Motor neuron (in vitro differentiated cells): ENCODE results near the gene GASK1A. TPM values are rescaled to one million over a fixed set of nuclear protein-coding genes. Genes with fewer than 3 reads are reported as not detected.
A peak's percentile ranks its signal among the peaks of the same experiment; 100 is the strongest.

Source experiments
- ATAC-seq, 8 experiments: fragments of 200-7000 bp; cut with Tn5 transposase; replicated peaks in 6 of 8; 2 replicates each; pipeline ENCODE4 v1.8.0; 2021; ENCODE audit warnings: mild to moderate bottlenecking in 8 of 8, moderate library complexity in 8 of 8
- H3K27ac ChIP-seq, 2 donors: fragments of 250-450 bp; sonication (Bioruptor Pico); 2 replicates each; pipeline ENCODE4 v1.9.0; 2021; ENCODE audit warnings: antibody characterized with exemption in 2 of 2, mild to moderate bottlenecking in 2 of 2, moderate library complexity in 1 of 2
- H3K4me1 ChIP-seq, 2 donors: fragments of 250-450 bp; sonication (Bioruptor Pico); replicated peaks in 1 of 2; 2 replicates each; pipeline ENCODE4 v1.6.1; 2021; ENCODE audit warnings: antibody characterized with exemption in 2 of 2, mild to moderate bottlenecking in 2 of 2, moderate library complexity in 1 of 2
- H3K4me3 ChIP-seq, 5 donors: fragments of 250-450 bp; sonication (Bioruptor Pico); 2 replicates each; pipeline ENCODE4 v1.9.0; 2021; ENCODE audit warnings: antibody characterized with exemption in 5 of 5, mild to moderate bottlenecking in 5 of 5, moderate library complexity in 4 of 5
- WGBS, 10 experiments: fragments of 450-650 bp; shearing (Covaris generic); methylation state at CpG; one replicate each; pipeline ENCODE4 v1.0.0; 2022; 5-methylcytosine and 5-hydroxymethylcytosine counted together
- in situ Hi-C, 9 experiments: fragments of 400-800 bp; cut with MboI; loops; one replicate each; pipeline ENCODE4 v1.15.0; 2021; ENCODE audit warnings: low sequenced_read_pairs in 9 of 9, low pct_unique_long_range_greater_than_20kb in 2 of 9; ENCODE audit not compliant: unreplicated experiment in 9 of 9
- total RNA-seq, 8 experiments: library from RNA; unstranded; fragments of 300-600 nt; gene quantifications; 2 replicates each; pipeline versions ENCODE4 v1.2.3 to v1.2.4, GENCODE V29; 2022

Gene GASK1A
- total RNA-seq, 8 experiments from 2014 or later = 0.18 to 4.3 (median 0.85) TPM

GRCh38 chr3:43018246-43018645 is 39.1 kb downstream of the GASK1A start:
- WGBS, 10 experiments = 17 to 94% (median 64%) methylated on average over 1 to 2 of the region's 2 CpGs; no CpG with 5 or more reads in 3 of the 10 experiments
- Histone ChIP-seq H3K27ac (no peak overlapping the region), H3K4me1 (no peaks in the 10 kb centered on the region), H3K4me3 (no peak overlapping the region)
- in situ Hi-C loops = no loop called here
- ATAC-seq = no peak

- peak in 2 of 8 experiments; percentile 25 to 42 for ATAC-seq
- 0 to 83% (median 80%) methylated on average over 1 to 4 of the region's 6 CpGs; no CpG with 5 or more reads in 1 of the 10 experiments for WGBS, 10 experiments
- no peak overlapping the region for H3K4me3 ChIP-seq
- no peaks in the 10 kb centered on the region for H3K4me1 ChIP-seq
- in situ Hi-C loops = no loop called here
- H3K27ac ChIP-seq = no peak overlapping the region
Measured at GRCh38 chr3:43019006-43019809, 40.1 kb downstream of the GASK1A start.

GRCh38 chr3:43019826-43020225 is 40.7 kb downstream of the GASK1A start:
- peak in 1 of 8 experiments; percentile 35 for ATAC-seq
- H3K27ac ChIP-seq = no peak overlapping the region
- no peaks in the 10 kb centered on the region for H3K4me1 ChIP-seq
- no peak overlapping the region for H3K4me3 ChIP-seq
- in situ Hi-C loops = no loop called here

- no peak for ATAC-seq
- H3K4me1 ChIP-seq = no peaks in the 10 kb centered on the region
- no peak overlapping the region for H3K27ac ChIP-seq
- in situ Hi-C loops = no loop called here
- 43 to 90% (median 63%) methylated on average over 2 to 4 of the region's 4 CpGs; no CpG with 5 or more reads in 2 of the 10 experiments for WGBS, 10 experiments
- H3K4me3 ChIP-seq = no peak overlapping the region
Measured at GRCh38 chr3:43021186-43021585, 42.1 kb downstream of the GASK1A start.

GRCh38 chr3:43022121-43022520 is 43.0 kb downstream of the GASK1A start:
- WGBS, 10 experiments = 0 to 75% (median 31%) methylated on average over 1 of the region's 1 CpG; no CpG with 5 or more reads in 6 of the 10 experiments
- no peak overlapping the region for H3K4me3 ChIP-seq
- H3K27ac ChIP-seq = no peak overlapping the region
- ATAC-seq = no peak
- in situ Hi-C loops = no loop called here
- no peaks in the 10 kb centered on the region for H3K4me1 ChIP-seq

- 60 to 100% (median 91%) methylated on average over 1 to 4 of the region's 4 CpGs; no CpG with 5 or more reads in 1 of the 10 experiments for WGBS, 10 experiments
- no peak overlapping the region for H3K27ac ChIP-seq
- in situ Hi-C loops = no loop called here
- H3K4me1 ChIP-seq = no peaks in the 10 kb centered on the region
- H3K4me3 ChIP-seq = no peak overlapping the region
- ATAC-seq = no peak
Measured at GRCh38 chr3:43023066-43023465, 44.0 kb downstream of the GASK1A start.

GRCh38 chr3:43023746-43024145 is 44.6 kb downstream of the GASK1A start:
- H3K27ac ChIP-seq = no peak overlapping the region
- WGBS, 10 experiments = 47 to 89% (median 61%) methylated on average over 1 to 3 of the region's 5 CpGs; no CpG with 5 or more reads in 4 of the 10 experiments
- no peak for ATAC-seq
- in situ Hi-C loops = no loop called here
- H3K4me1 ChIP-seq = no peaks in the 10 kb centered on the region
- H3K4me3 ChIP-seq = no peak overlapping the region

GRCh38 chr3:43024181-43024885 is 45.2 kb downstream of the GASK1A start:
- in situ Hi-C loops = no loop called here
- ATAC-seq = no peak
- Histone ChIP-seq H3K4me1 (no peaks in the 10 kb centered on the region), H3K27ac (no peak overlapping the region), H3K4me3 (no peak overlapping the region)
- 54 to 100% (median 81%) methylated on average over 1 to 6 of the region's 6 CpGs; no CpG with 5 or more reads in 2 of the 10 experiments for WGBS, 10 experiments

GRCh38 chr3:43025423-43025822 is 46.3 kb downstream of the GASK1A start:
- in situ Hi-C loops = no loop called here
- no peak for ATAC-seq
- H3K4me3 ChIP-seq = no peak overlapping the region
- 0 to 100% (median 73%) methylated on average over 1 to 5 of the region's 5 CpGs; no CpG with 5 or more reads in 1 of the 10 experiments for WGBS, 10 experiments
- H3K4me1 ChIP-seq = no peaks in the 10 kb centered on the region
- no peak overlapping the region for H3K27ac ChIP-seq

- in situ Hi-C loops = no loop called here
- Histone ChIP-seq H3K27ac (no peak overlapping the region), H3K4me1 (no peaks in the 10 kb centered on the region), H3K4me3 (no peak overlapping the region)
- 44 to 86% (median 67%) methylated on average over 1 of the region's 1 CpG; no CpG with 5 or more reads in 4 of the 10 experiments for WGBS, 10 experiments
- ATAC-seq = no peak
Measured at GRCh38 chr3:43028001-43028400, 48.9 kb downstream of the GASK1A start.

- no peaks in the 10 kb centered on the region for H3K4me1 ChIP-seq
- no peak overlapping the region for H3K27ac ChIP-seq
- in situ Hi-C loops = no loop called here
- ATAC-seq = no peak
- no peak overlapping the region for H3K4me3 ChIP-seq
- WGBS, 10 experiments = 0 to 100% (median 100%) methylated on average over 1 to 3 of the region's 6 CpGs; no CpG with 5 or more reads in 5 of the 10 experiments
Measured at GRCh38 chr3:43028678-43029490, 49.8 kb downstream of the GASK1A start.

GRCh38 chr3:43030162-43030935 is 51.2 kb downstream of the GASK1A start:
- H3K4me3 ChIP-seq = no peak overlapping the region
- ATAC-seq = no peak
- H3K4me1 ChIP-seq = no peaks in the 10 kb centered on the region
- no peak overlapping the region for H3K27ac ChIP-seq
- in situ Hi-C loops = no loop called here
- 50 to 92% (median 85%) methylated on average over 2 to 8 of the region's 15 CpGs; no CpG with 5 or more reads in 2 of the 10 experiments for WGBS, 10 experiments
